ENCODE data around the gene FGD5.

FGD5 gene

GRCh38 chr3:14921034-14921616 is 102.4 kb downstream of the FGD5 start:
- TF ChIP-seq CTCF (IDR thresholded peaks at IDR 0.05; ENCODE audit: low read depth, low read length, missing control alignments): peak; percentile 91
- DNase-seq (ENCODE audit: extremely low read depth, low read depth): peak; percentile 70
- H3K4me3 ChIP-seq (replicated peaks; ENCODE audit: low read depth, low read length): no peak overlapping the region

GRCh38 chr3:14921811-14922705 is 103.3 kb downstream of the FGD5 start:
- no peak for TF ChIP-seq CTCF (IDR thresholded peaks at IDR 0.05; ENCODE audit: low read depth, low read length, missing control alignments)
- no peak for DNase-seq (ENCODE audit: extremely low read depth, low read depth)

GRCh38 chr3:14922863-14923262 is 104.1 kb downstream of the FGD5 start:
- H3K4me3 ChIP-seq (replicated peaks; ENCODE audit: low read depth, low read length): no peak overlapping the region
- DNase-seq (ENCODE audit: extremely low read depth, low read depth): no peak

More at GRCh38 chr3:14921811-14922705, 103.3 kb downstream of the FGD5 start:
- no peak overlapping the region for H3K4me3 ChIP-seq (replicated peaks; ENCODE audit: low read depth, low read length)

GRCh38 chr3:14923476-14923875 is 104.7 kb downstream of the FGD5 start:
- no peak overlapping the region for H3K4me3 ChIP-seq (replicated peaks; ENCODE audit: low read depth, low read length)
- no peak for TF ChIP-seq CTCF (IDR thresholded peaks at IDR 0.05; ENCODE audit: low read depth, low read length, missing control alignments)
- DNase-seq (ENCODE audit: extremely low read depth, low read depth): no peak

More at GRCh38 chr3:14922863-14923262, 104.1 kb downstream of the FGD5 start:
- TF ChIP-seq CTCF (IDR thresholded peaks at IDR 0.05; ENCODE audit: low read depth, low read length, missing control alignments): no peak

- no peak overlapping the region for H3K4me3 ChIP-seq (replicated peaks; ENCODE audit: low read depth, low read length)
- DNase-seq (ENCODE audit: extremely low read depth, low read depth): peak; percentile 55
- peak; percentile 81 for TF ChIP-seq CTCF (IDR thresholded peaks at IDR 0.05; ENCODE audit: low read depth, low read length, missing control alignments)
These were observed 107.2 kb downstream of the FGD5 start for GRCh38 chr3:14925729-14926591.

GRCh38 chr3:14926592-14926991 is 107.8 kb downstream of the FGD5 start:
- TF ChIP-seq CTCF (IDR thresholded peaks at IDR 0.05; ENCODE audit: low read depth, low read length, missing control alignments): no peak
- no peak for DNase-seq (ENCODE audit: extremely low read depth, low read depth)
- no peak overlapping the region for H3K4me3 ChIP-seq (replicated peaks; ENCODE audit: low read depth, low read length)
